ENCODE measurements around the gene NDOR1. TPM values are rescaled to one million over a fixed set of nuclear protein-coding genes. Genes with fewer than 3 reads are reported as not detected.
A peak's percentile ranks its signal among the peaks of the same experiment; 100 is the strongest.

The NDOR1 gene
- total RNA-seq, 3 donors from 2014 or later (not counting 1 experiment from before 2014, with no cell fraction given): 31.1 to 36.0 (median 31.9) TPM

DNA sequence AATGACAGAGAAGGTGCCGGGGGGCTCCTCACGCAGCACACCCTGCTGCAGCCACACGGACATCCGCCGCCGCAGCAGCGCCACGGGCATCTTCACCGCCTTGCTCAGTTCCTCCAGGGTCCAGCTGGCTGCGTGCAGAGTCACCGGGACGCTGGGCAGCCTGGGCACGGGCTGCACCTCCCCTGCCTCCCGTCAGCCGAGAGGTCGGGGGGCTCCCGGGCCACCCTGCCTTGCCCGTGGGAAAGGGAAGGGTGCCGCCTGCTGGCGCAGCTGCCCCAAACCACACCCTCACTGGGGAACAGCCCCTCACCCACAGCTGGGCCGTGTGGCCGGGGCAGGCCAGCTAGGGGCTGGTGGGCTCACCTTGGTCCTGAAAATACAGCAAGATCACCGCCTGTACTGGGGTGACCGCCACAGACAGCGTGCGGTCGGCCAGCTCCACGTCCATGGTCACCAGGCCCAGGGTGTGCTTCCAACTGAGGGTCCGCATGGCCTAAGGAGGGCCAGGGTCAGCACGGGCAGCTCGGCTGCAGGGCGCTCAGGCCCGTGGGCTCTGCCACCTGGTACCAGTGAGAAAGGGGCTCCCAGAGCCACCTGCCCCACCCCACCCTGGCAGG, 30.0 kb upstream of the NDOR1 start:
- Mint-ChIP-seq H3K4me1 (no peaks in the 10 kb centered on the region), H3K9me3 (no peaks in the 10 kb centered on the region), H3K27ac (no peak overlapping the region), H3K36me3 (no peaks in the 10 kb centered on the region), H3K27me3 (ENCODE audit: low read depth in 2 of 2) (peaks cover 0 to 2% of the 10 kb centered on the region in 2 donors), H3K4me3 (no peak overlapping the region)
- ATAC-seq (peak in 1 of 3 donors; percentile 6), DNase-seq (peak in 1 of 2 donors; percentile 40)
- H3K4me1 ChIP-seq (ENCODE audit: control insufficient read depth, insufficient read depth, low read length): peaks cover 4% of the 10 kb centered on the region
- H3K36me3 ChIP-seq (ENCODE audit: control insufficient read depth, insufficient read depth, low read length): peaks cover 24% of the 10 kb centered on the region
- no peak overlapping the region for H3K27ac ChIP-seq (ENCODE audit: low read length)
- H3K27me3 ChIP-seq (ENCODE audit: control insufficient read depth, insufficient read depth, low read length): peaks cover 15% of the 10 kb centered on the region
- intact Hi-C loops (cut with micrococcal nuclease): no loop called here
- TF ChIP-seq, protein P1, sequence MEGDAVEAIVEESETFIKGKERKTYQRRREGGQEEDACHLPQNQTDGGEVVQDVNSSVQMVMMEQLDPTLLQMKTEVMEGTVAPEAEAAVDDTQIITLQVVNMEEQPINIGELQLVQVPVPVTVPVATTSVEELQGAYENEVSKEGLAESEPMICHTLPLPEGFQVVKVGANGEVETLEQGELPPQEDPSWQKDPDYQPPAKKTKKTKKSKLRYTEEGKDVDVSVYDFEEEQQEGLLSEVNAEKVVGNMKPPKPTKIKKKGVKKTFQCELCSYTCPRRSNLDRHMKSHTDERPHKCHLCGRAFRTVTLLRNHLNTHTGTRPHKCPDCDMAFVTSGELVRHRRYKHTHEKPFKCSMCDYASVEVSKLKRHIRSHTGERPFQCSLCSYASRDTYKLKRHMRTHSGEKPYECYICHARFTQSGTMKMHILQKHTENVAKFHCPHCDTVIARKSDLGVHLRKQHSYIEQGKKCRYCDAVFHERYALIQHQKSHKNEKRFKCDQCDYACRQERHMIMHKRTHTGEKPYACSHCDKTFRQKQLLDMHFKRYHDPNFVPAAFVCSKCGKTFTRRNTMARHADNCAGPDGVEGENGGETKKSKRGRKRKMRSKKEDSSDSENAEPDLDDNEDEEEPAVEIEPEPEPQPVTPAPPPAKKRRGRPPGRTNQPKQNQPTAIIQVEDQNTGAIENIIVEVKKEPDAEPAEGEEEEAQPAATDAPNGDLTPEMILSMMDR (IDR thresholded peaks at IDR 0.05): no peak
- WGBS (ENCODE audit: insufficient coverage): 68% methylated on average over 33 of the region's 33 CpGs
- H3K9me3 ChIP-seq (ENCODE audit: control insufficient read depth, insufficient read depth, low read length): no peaks in the 10 kb centered on the region
- H3K4me3 ChIP-seq (ENCODE audit: low read length): no peak overlapping the region

DNA sequence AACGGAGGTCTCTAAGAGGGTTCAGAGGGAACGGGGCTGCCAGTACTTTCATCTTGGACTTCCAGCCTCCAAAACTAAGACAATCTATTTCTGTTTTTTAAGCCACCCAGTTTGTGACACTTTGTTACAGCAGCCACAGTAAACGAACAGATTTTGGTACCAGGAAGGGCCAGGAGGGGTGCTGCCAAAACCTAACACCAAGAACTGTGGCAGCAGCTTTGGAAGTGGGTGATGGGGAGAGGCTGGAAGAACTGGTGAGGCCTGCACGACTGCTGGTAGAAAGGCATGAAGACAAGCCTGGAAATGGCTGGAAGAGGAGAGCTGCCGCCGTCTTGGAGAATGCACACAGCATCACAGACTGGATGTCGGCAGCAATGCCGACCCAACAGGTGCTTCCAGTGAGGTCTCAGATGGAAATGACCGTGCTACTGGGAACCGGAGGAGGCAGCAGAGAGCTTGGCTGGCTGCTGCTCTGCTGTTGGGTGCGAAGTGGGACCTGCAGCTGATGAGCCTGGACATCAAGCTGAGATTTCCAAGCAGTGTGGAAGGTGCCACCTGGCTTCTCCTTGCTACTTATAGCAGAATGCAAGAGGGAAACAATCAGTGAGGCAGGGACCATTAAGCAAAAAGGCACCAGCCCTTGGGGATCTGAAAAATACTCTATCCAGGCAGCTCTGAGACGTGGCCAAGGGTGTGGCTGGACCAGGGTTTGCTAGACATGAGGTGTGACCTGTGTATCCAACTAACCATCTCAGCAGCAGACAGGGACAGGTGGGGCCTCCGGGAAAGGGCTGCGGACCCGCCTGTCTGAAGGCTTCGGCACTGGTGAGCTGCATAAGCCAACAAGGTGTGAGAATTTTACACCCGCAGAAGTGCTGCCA, 29.0 kb upstream of the NDOR1 start:
- peaks cover 4% of the 10 kb centered on the region for H3K27me3 ChIP-seq (ENCODE audit: control insufficient read depth, insufficient read depth, low read length)
- TF ChIP-seq, protein P1 (IDR thresholded peaks at IDR 0.05): peak; percentile 21
- H3K4me3 Mint-ChIP-seq: no peak overlapping the region
- intact Hi-C loops (cut with micrococcal nuclease): no loop called here
- H3K9me3 Mint-ChIP-seq: no peaks in the 10 kb centered on the region
- peaks cover 4% of the 10 kb centered on the region for H3K4me1 ChIP-seq (ENCODE audit: control insufficient read depth, insufficient read depth, low read length)
- no peak overlapping the region for H3K4me3 ChIP-seq (ENCODE audit: low read length)
- H3K27ac Mint-ChIP-seq: no peak overlapping the region
- DNase-seq (peak in 1 of 2 donors; percentile 57), ATAC-seq (peak in 2 of 3 donors; percentile 51 to 68)
- no peak overlapping the region for H3K27ac ChIP-seq (ENCODE audit: low read length)
- no peaks in the 10 kb centered on the region for H3K27me3 Mint-ChIP-seq (ENCODE audit: low read depth in 2 of 2)
- H3K4me1 Mint-ChIP-seq: no peaks in the 10 kb centered on the region
- peaks cover 30% of the 10 kb centered on the region for H3K36me3 ChIP-seq (ENCODE audit: control insufficient read depth, insufficient read depth, low read length)
- 69% methylated on average over 17 of the region's 17 CpGs for WGBS (ENCODE audit: insufficient coverage)
- no peaks in the 10 kb centered on the region for H3K36me3 Mint-ChIP-seq
- H3K9me3 ChIP-seq (ENCODE audit: control insufficient read depth, insufficient read depth, low read length): no peaks in the 10 kb centered on the region

DNA sequence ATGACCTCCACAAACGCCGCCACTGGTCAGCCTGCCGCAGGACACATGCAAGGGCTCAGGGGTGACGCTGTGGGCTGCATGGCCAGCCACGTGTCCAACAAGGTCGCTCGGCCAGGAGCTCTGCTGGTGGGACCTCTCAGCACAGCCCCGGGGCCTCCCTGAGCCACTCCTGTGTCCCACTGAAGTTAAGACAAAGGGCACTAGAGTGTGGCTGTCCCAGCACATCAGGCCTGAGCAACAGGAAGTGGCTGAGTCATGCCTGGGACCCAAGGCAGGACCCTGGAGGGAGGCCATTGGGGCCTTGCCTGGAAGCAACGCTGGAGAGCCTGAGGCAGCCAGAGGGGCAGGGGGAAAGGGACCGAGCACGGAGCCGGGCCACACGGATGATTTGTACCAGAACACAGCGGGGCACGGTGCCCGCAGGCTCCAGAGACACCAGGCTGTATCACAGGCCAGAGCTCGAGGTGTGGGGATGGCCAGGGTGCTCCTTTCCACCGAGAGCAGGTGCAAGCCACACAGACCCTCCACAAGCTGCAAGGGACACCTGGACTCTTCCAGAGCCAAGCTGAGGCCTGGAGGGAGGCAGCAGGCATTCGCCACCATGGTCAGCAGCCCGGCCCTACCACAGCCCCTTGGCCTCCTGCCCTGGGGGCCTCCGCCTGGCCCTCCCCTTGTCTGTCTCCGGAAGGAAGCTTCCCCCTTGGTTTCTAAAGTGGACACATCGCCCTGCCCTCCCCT, 27.1 kb upstream of the NDOR1 start:
- no peak overlapping the region for H3K27ac ChIP-seq (ENCODE audit: low read length)
- H3K4me1 ChIP-seq (ENCODE audit: control insufficient read depth, insufficient read depth, low read length): peaks cover 4% of the 10 kb centered on the region
- WGBS (ENCODE audit: insufficient coverage): 96% methylated on average over 23 of the region's 23 CpGs
- H3K4me3 ChIP-seq (ENCODE audit: low read length): no peak overlapping the region
- H3K4me1 Mint-ChIP-seq: no peaks in the 10 kb centered on the region
- H3K36me3 Mint-ChIP-seq: no peaks in the 10 kb centered on the region
- H3K27ac Mint-ChIP-seq: no peak overlapping the region
- DNase-seq: no peak
- intact Hi-C loops (cut with micrococcal nuclease): no loop called here
- H3K27me3 Mint-ChIP-seq (ENCODE audit: low read depth in 2 of 2): no peaks in the 10 kb centered on the region
- H3K4me3 Mint-ChIP-seq: no peak overlapping the region
- ATAC-seq: no peak
- H3K36me3 ChIP-seq (ENCODE audit: control insufficient read depth, insufficient read depth, low read length): peaks cover 44% of the 10 kb centered on the region
- H3K9me3 ChIP-seq (ENCODE audit: control insufficient read depth, insufficient read depth, low read length): no peaks in the 10 kb centered on the region
- H3K27me3 ChIP-seq (ENCODE audit: control insufficient read depth, insufficient read depth, low read length): no peaks in the 10 kb centered on the region
- TF ChIP-seq, protein P1 (IDR thresholded peaks at IDR 0.05): no peak
- H3K9me3 Mint-ChIP-seq: no peaks in the 10 kb centered on the region
